NCI-H1694 treated with DMSO at 0.1 percent for 48 hours (cell line): ENCODE measurements around the gene FAM217A.
"Not testable (repeated sequence)": the region's sequence is repeated elsewhere in the genome, so short reads cannot be mapped to it uniquely, and the experiment has no call there.

Experiments
- DNase-seq: peaks from one replicate; lab custom pipeline; 2025; lab: John Stamatoyannopoulos, UW

FAM217A gene

GRCh38 chr6:4078691-4079471 lies at the start of gene FAM217A:
Gene FAM217A (minus strand): TSS chr6:4079137. CDS start chr6:4077414, 1,723 bp downstream.
- DNase-seq = no peak

- no peak for DNase-seq
These were observed 49.1 kb upstream of the FAM217A start for GRCh38 chr6:4128072-4128471.

GRCh38 chr6:4125933-4126864 lies 47.3 kb upstream of the FAM217A start:
- DNase-seq = no peak

- no peak for DNase-seq
These were observed 46.6 kb upstream of the FAM217A start for GRCh38 chr6:4125500-4125899.

GRCh38 chr6:4124351-4124750 lies 45.4 kb upstream of the FAM217A start:
- DNase-seq = no peak

GRCh38 chr6:4115741-4116140 lies 36.8 kb upstream of the FAM217A start:
- DNase-seq = no peak

GRCh38 chr6:4114123-4114522 lies 35.2 kb upstream of the FAM217A start:
- DNase-seq = no peak

GRCh38 chr6:4113649-4114048 lies 34.7 kb upstream of the FAM217A start:
- DNase-seq = no peak

GRCh38 chr6:4112366-4112765 lies 33.4 kb upstream of the FAM217A start:
- no peak for DNase-seq

- DNase-seq = not testable (repeated sequence)
These were observed 30.5 kb upstream of the FAM217A start for GRCh38 chr6:4109363-4109815.

GRCh38 chr6:4108561-4109093 lies 29.7 kb upstream of the FAM217A start:
- DNase-seq = no peak

GRCh38 chr6:4107873-4108272 lies 28.9 kb upstream of the FAM217A start:
- no peak for DNase-seq

- no peak for DNase-seq
These were observed 27.1 kb upstream of the FAM217A start for GRCh38 chr6:4105980-4106536.

- DNase-seq = no peak
These were observed 25.0 kb upstream of the FAM217A start for GRCh38 chr6:4103929-4104328.

GRCh38 chr6:4102687-4103244 lies 23.8 kb upstream of the FAM217A start:
- DNase-seq = peak; percentile 78

GRCh38 chr6:4101298-4101697 lies 22.4 kb upstream of the FAM217A start:
- no peak for DNase-seq

- DNase-seq = no peak
These were observed 21.7 kb upstream of the FAM217A start for GRCh38 chr6:4100655-4101054.

- no peak for DNase-seq
These were observed 14.4 kb upstream of the FAM217A start for GRCh38 chr6:4093288-4093687.

- DNase-seq = no peak
These were observed 13.0 kb upstream of the FAM217A start for GRCh38 chr6:4091941-4092340.

- DNase-seq = not testable (repeated sequence)
These were observed 11.1 kb upstream of the FAM217A start for GRCh38 chr6:4090043-4090442.

- no peak for DNase-seq
These were observed 9.8 kb upstream of the FAM217A start for GRCh38 chr6:4088704-4089103.

GRCh38 chr6:4085332-4085700 lies 6.4 kb upstream of the FAM217A start:
- no peak for DNase-seq
